Endothelial cell of umbilical vein (primary cell): Measurements from ENCODE around the gene TMEM145.

Source experiments
- EZH2 ChIP-seq: IDR thresholded peaks from 2 replicates; pipeline ENCODE4 v1.6.1; 2012; ENCODE audit warnings: borderline replicate concordance, low read depth, mild to moderate bottlenecking, moderate library complexity, low read length, inconsistent platforms; ENCODE audit not compliant: severe bottlenecking
- POLR2A ChIP-seq: IDR thresholded peaks from 2 replicates; pipeline ENCODE4 v1.6.1; 2012; ENCODE audit warnings: low read depth, mild to moderate bottlenecking, control low read depth, low read length
- POLR2AphosphoS5 ChIP-seq: IDR thresholded peaks from 2 replicates; pipeline ENCODE4 v1.6.1; 2012; ENCODE audit warnings: low read depth, mild to moderate bottlenecking, control low read depth, low read length, moderate library complexity; ENCODE audit not compliant: insufficient read depth
- TF ChIP-seq, protein P1 (sequence below), 2 donors: IDR thresholded peaks; 1 replicate in 1 of 2; 2 replicates in 1 of 2; pipeline ENCODE4 v1.5.1; 2011; ENCODE audit warnings: low read length in 2 of 2, mild to moderate bottlenecking in 2 of 2, moderate library complexity in 2 of 2, control low read depth in 1 of 2, inconsistent platforms in 1 of 2, low read depth in 1 of 2; ENCODE audit not compliant: insufficient read depth in 1 of 2; ENCODE audit errors: extremely low read depth in 1 of 2

DNA sequence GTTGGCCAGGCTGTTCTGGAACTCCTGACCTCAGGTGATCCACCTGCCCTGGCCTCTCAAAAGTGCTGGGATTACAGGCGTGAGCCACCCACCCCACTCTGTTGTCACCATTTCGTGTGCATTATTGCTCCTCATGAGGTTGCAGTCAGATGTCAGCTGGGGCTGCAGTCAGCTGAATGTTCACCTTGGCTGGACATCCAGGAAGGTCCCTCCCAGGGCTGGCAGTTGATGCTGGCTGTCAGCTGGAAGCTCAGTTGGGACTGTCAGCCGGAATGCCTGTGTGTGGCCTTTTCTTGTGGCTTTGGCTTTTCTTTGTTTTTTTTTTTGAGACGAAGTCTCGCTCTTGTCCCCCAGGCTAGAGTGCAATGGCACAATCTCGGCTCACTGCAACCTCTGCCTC lies 18.9 kb downstream of the TMEM145 start:
- no peak for TF ChIP-seq POLR2A
- TF ChIP-seq POLR2AphosphoS5, result no peak
- TF ChIP-seq, protein P1, sequence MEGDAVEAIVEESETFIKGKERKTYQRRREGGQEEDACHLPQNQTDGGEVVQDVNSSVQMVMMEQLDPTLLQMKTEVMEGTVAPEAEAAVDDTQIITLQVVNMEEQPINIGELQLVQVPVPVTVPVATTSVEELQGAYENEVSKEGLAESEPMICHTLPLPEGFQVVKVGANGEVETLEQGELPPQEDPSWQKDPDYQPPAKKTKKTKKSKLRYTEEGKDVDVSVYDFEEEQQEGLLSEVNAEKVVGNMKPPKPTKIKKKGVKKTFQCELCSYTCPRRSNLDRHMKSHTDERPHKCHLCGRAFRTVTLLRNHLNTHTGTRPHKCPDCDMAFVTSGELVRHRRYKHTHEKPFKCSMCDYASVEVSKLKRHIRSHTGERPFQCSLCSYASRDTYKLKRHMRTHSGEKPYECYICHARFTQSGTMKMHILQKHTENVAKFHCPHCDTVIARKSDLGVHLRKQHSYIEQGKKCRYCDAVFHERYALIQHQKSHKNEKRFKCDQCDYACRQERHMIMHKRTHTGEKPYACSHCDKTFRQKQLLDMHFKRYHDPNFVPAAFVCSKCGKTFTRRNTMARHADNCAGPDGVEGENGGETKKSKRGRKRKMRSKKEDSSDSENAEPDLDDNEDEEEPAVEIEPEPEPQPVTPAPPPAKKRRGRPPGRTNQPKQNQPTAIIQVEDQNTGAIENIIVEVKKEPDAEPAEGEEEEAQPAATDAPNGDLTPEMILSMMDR (IDR thresholded peaks at IDR 0.05; ENCODE audit: extremely low read depth in 1 of 2, insufficient read depth in 1 of 2, low read depth in 1 of 2, low read length in 2 of 2), result no peak
- TF ChIP-seq EZH2, result no peak
